Fibroblast of skin of left quadriceps (primary cell): ENCODE results near the gene HENMT1.

ENCODE experiments used
- DNase-seq, 2 experiments: peaks; one replicate each; pipeline ENCODE4 v3.0.0-alpha.2; 2013; ENCODE audit warnings: low read depth in 2 of 2

Gene HENMT1

GRCh38 chr1:108627951-108628350 lies 32.9 kb downstream of the HENMT1 start:
- DNase-seq = no peak

- no peak for DNase-seq
Observed at GRCh38 chr1:108627256-108627655, 33.6 kb downstream of the HENMT1 start.

GRCh38 chr1:108624069-108624468 lies 36.8 kb downstream of the HENMT1 start:
- DNase-seq = no peak

- no peak for DNase-seq
Observed at GRCh38 chr1:108617724-108618056, 43.2 kb downstream of the HENMT1 start.

GRCh38 chr1:108617008-108617723 lies 43.7 kb downstream of the HENMT1 start:
- DNase-seq = no peak

GRCh38 chr1:108615544-108615943 lies 45.3 kb downstream of the HENMT1 start:
- DNase-seq = no peak

GRCh38 chr1:108612496-108612895 lies 48.4 kb downstream of the HENMT1 start:
- DNase-seq = no peak

- DNase-seq = no peak
Observed at GRCh38 chr1:108611984-108612383, 48.9 kb downstream of the HENMT1 start.

GRCh38 chr1:108610073-108610472 lies 50.8 kb downstream of the HENMT1 start:
- DNase-seq = no peak

- DNase-seq = no peak
Observed at GRCh38 chr1:108609483-108610049, 51.3 kb downstream of the HENMT1 start.

GRCh38 chr1:108606478-108606877 lies 54.4 kb downstream of the HENMT1 start:
- DNase-seq = no peak

GRCh38 chr1:108605633-108606032 lies 55.3 kb downstream of the HENMT1 start:
- no peak for DNase-seq

- no peak for DNase-seq
Observed at GRCh38 chr1:108601708-108602410, 59.0 kb downstream of the HENMT1 start.

- DNase-seq = no peak
Observed at GRCh38 chr1:108600504-108600903, 60.4 kb downstream of the HENMT1 start.

GRCh38 chr1:108598340-108598739 lies 62.6 kb downstream of the HENMT1 start:
- DNase-seq = no peak
